Measurements from ENCODE around the gene SPEM2.

SPEM2 gene

DNA sequence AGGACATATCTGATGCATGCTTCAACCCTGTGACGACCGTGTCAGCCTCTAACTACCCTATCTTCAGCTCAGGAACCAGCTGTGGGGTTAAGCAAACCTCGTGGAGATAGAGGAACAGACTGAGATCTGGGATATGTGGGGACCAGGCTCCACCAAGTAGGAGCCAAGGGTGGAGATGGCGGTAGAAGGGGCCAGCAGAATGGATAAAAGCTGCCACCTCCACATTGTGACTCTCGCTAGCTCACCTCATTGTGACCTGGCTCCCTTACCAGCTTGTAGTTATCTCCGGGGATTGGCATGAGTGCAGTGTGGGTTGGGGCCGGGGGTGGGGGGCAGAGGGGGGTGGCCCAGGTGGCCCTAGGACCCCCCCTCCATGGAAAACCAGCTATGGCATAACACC is at the start of gene SPEM2:
Gene SPEM2, plus strand, starts transcription at position 301 of the 400 bp plus-strand sequence. Its CDS starts 73 bp downstream, at position 374.
- DNase-seq = peak; percentile 23

DNA sequence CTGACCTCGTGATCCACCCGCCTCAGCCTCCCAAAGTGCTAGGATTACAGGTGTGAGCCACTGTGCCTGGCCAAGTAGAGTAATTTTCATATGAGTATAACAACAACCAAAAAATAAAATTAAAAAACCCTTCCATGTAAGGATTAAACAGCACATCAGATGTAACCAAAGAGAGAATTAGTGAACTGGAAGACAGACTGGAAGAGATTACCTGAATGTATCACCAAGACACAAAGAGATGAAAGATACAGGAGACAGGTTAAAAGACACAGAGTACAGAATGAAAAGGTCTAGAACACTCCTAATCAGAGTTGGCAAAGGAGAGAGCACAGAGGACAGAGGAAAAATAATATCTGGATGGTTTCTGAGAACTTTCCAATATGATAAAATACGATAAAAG is 46.3 kb upstream of the SPEM2 start:
- no peak for DNase-seq

DNA sequence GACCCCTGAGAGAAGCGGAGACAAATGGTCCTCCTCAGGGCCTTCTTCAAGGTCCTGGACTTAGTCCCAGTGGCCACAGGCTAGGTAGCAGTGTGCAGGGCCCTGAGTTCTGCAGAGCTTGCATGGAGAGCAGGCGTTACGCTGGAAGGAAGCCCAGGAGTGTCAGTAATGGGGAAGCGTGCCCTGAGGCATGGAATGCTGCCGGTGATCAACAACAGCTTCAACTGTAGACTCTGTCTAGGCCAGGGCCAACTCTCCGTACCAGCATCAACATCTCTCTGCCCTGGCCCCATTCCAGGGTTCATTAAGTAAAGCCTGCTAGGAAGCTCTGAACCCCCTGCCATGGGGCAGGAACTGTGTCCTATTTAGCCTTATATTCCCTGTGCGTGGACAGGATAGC is 45.1 kb upstream of the SPEM2 start:
- DNase-seq = no peak

DNA sequence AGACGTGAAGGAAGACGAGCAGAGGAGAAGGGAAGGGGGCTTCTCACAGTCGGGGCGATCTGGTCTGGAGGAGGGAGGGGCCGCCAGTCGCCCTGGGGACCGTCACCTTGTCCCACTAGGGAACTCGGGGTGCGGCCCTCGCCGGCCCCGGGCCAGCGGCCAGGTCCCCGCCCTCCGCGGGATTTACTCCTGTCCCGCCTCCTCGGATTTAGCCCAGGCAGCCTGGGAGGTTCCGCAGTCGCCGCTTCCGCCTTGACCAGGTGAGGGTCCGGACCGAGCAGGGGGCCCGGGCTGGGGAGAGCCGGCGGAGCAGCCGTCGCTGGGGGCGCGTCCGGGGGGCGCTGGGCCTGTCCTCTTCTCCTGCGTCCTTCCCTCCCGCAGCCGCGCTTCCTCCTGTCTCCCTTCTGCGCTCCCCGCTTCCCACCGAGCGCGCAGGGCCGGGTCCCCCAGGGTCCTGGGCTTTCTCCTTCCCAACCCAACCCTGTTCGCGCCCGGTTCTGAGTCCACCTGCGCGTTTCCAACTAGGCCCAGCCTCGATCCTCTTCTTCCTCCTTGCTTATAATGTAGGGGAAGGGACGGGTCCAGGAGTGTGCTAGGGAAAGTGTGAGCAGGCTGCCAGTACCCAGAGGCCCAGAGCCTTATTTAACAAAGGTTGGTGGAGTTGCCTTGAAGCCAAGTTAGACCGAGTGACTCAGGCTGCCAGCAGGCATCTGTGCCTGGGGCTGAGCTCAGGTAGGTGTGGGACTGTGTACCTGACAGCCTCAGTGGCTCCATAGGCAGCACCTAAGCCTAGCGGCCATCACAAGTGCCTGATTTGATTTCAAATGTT is 44.3 kb upstream of the SPEM2 start, which contains the start of gene TNK1:
Gene TNK1, plus strand, starts transcription at position 235 of the 829 bp plus-strand sequence. CDS start 1,838 bp downstream, outside the sequence.
- DNase-seq = no peak

DNA sequence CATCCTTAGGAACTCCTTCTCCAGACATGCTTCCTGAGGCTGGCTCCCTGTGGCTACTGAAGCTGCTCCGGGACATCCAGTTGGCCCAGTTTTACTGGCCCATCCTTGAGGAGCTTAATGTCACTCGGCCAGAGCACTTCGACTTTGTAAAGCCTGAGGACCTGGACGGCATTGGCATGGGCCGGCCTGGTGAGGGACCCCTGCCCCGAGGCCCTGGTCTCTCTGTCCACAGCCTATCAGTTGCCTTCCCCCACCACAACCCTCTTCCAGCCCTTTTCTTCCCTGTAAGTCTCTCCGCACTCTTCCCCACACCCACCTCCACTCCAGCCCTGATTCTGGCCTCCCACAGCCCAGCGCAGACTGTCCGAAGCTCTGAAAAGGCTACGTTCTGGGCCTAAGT is 42.5 kb upstream of the SPEM2 start:
- DNase-seq = no peak

DNA sequence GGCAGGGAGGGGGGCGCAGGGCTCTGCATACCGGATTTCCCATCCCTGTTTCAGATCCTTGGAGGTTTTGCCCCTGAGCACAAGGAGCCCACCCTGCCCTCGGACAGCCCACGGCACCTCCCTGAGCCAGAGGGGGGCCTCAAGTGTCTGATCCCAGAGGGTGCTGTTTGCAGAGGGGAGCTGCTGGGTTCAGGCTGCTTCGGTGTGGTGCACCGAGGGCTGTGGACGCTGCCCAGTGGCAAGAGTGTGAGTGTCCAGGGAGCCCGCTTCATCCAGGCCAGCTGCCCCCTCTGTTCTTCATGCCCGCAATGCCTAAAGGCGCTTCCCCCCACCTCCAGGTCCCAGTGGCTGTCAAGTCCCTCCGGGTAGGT is 42.1 kb upstream of the SPEM2 start:
- DNase-seq = no peak

DNA sequence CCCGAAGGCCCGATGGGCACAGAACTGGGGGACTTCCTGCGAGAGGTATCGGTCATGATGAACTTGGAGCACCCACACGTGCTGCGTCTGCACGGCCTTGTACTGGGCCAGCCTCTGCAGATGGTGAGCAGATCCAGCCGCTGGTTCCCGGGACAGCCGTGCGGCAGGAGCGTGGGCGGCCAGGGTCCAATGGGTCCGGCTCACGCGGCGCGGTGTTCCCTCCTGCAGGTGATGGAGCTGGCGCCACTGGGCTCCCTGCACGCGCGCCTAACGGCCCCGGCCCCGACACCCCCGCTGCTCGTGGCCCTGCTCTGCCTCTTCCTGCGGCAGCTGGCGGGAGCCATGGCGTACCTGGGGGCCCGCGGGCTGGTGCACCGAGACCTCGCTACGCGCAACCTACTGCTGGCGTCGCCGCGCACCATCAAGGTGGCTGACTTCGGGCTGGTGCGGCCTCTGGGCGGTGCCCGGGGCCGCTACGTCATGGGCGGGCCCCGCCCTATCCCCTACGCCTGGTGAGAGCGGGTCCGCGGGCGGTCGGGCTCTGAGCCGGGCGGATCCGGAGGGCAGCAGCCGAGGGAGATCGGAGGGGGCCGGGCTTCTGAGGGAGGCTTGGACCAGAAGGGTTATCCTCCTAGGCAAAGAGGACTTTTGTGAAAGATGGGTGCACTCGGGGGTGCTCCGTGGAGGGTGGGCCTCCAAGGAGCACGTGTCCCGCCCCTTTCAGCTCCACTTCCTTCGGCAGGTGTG is 41.5 kb upstream of the SPEM2 start:
- DNase-seq = peak; percentile 70

DNA sequence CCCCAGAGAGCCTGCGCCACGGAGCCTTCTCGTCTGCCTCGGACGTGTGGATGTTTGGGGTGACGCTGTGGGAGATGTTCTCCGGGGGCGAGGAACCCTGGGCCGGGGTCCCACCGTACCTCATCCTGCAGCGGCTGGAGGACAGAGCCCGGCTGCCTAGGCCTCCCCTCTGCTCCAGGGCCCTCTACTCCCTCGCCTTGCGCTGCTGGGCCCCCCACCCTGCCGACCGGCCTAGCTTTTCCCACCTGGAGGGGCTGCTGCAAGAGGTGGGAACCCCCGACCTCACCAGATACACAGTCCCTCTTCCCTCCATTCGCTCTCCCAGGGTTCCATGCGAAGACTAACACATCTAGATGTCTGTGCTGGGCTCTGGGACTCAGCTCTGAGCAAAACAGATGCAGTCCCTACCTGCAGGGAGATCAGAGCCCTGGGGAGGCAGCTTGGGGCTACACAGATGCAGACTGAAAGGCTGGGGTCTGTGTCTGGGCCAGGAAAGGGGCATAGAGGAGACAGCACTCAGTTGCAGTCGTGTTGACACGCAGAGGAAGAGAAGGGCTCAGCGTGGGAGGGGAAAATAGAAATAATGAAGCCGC is 40.8 kb upstream of the SPEM2 start:
- no peak for DNase-seq

DNA sequence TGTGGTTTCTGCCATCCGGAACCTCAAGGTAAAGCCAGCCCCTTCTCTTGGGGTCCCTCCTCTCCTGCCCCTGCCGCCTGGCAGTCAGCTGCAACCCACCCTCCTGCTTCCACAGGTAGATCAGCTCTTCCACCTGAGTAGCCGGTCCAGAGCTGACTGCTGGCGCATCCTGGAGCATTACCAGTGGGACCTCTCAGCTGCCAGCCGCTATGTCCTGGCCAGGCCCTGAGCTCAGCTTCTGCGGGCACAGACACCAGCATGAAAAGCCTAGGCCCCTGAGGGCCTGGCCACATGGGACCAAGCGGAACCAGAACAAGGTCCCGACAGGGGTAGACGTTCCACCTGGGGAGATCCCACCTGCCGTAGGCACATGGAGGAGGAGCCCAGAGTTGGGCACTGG is 36.6 kb upstream of the SPEM2 start:
- DNase-seq = no peak

DNA sequence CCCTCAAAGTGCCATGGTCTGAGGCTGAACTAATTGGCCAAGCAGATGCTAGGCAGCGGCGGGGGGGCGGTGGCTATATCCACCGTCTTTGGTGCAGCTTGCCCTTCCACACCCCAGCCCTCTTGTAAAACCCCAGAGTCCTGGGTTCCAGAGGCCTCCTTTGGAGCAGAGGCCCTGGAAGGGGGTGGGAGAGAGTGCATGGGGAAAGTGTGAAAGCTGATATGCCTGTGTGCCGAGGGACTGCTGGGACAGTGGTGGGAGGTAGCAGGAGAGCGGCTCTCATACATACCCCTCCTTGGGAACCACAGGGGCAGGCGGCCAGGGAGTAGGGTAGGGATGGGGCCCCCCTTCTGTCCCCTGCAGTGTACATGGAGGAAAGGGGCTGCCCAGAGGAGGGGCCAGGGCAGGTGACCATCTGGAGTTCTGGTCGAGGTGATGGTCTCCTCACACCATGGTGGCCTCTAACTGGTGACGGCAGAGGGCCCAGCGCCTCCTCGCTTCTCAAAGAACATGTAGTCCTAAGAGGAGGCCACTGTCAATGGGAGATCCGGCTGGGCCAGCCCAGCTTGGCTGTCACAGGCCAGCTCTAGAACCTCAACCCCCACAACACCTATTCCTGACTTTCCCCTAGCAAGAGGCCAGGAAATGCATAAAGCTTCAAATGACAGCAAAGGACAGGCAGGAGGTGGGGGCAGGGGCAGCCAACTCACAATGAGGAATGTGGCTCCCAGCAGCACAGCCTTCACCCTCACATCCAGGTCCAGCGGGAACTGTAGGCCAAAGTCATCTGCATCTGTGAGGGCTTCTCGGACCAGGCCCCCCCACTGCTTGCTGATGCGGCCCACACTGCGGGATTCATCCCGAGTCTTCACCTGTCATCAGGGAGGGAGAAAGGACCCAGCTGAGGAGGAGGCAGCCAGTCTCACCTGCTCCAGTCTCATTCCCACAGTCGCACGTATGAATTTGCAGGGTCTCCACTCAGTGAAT is 35.2 kb upstream of the SPEM2 start:
- no peak for DNase-seq

DNA sequence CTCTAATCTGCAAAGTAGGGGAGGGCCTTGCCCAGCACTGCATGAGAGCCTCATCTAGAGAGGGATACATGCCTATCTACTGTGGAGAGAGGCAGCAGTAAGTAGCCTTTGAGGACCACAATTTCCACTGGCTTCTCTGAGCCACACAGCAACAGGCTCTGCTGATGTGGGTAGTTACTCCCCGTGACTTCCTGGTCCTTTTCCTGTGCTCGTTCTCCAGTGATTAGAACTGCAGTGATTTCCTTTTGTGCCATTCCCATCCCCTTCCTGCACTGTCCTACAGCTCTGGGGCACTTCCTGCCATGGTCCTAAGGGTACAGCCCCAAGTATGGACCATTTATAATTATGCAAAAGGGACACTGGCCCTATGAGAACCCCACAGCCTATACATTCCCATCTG is 34.1 kb upstream of the SPEM2 start:
- no peak for DNase-seq

DNA sequence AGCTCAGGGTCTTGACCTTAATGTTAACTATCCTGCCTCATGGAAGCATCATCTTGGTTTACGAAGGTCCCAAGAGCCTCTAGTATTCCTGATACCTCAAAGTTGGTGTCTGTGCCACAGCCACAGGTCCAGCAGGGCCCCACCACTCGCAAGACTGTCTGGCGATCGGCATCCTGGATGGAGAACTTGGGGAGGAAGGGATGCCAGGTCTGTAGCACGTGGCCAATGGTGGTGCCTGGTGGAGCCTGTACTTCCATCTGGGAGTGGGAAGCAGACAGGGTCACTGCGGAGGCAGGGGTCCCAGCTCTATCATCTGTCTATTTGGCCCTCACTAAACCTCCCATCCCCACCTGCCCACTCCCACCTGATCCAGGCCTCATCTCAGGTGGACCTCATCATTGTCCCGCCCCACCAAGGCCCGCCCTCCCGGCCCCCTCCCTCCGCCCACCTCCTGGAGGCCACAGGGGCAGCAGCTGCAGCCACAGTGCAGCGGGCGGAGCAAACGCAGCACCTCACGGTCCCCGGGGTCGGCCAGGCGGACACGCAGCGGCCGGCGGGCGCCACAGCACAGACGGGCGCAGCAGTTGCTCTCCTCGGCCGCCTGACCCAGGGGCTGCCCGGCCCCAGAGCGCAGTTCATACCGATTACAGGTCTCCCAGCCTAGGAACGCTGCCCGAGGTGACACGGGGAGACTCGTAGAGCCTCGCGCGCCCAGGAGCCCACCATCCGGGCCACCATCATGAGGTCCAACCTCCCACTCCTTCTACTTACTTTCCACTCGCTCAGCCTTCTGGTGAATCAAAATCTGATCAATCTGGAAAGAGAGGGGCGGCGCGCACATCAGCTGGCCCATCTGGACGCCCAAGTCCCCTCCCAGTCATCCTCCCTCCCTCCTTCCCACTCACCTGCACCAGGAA is 32.5 kb upstream of the SPEM2 start:
- DNase-seq = no peak

DNA sequence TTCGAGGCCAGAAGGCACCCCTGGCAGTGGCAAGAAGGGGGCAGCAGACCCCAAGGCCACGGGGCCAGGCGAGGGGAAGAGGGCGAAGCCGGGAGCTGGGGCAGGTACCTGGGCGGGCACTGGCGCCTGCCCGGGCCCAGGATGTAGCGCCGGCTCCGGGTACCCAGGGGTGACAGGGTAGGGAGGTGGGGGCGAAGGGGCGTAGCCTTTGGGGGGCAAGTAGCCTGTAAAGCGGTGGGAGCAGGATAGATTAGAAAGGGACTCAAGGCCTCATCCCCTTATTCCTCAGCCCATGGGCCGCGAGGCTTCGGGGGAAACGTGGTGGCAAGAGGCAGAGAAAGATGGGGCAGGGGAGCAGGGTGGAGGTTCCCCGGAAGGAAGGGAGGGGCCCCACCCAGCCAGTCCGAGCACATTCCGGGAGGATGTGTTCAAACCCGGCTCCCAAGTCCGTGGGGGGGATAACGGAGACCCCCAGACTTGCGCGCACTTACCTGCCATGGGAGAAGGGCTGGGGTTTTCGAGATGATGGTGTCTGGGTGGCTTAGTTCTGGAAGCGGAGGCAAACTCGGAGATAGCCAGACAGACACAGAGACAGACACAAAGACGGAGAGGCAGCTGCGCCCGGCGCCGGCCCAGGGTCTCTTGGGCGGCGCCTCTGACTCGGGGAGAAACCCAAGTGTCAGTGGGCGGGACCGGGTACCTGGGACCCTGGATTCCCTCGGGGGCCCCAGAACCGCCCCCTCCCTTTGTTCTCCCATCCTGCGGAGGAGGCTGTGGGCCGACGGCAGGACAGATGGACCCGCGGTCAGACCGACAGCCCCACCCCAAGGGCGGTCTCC is 31.6 kb upstream of the SPEM2 start:
- DNase-seq = peak; percentile 42

DNA sequence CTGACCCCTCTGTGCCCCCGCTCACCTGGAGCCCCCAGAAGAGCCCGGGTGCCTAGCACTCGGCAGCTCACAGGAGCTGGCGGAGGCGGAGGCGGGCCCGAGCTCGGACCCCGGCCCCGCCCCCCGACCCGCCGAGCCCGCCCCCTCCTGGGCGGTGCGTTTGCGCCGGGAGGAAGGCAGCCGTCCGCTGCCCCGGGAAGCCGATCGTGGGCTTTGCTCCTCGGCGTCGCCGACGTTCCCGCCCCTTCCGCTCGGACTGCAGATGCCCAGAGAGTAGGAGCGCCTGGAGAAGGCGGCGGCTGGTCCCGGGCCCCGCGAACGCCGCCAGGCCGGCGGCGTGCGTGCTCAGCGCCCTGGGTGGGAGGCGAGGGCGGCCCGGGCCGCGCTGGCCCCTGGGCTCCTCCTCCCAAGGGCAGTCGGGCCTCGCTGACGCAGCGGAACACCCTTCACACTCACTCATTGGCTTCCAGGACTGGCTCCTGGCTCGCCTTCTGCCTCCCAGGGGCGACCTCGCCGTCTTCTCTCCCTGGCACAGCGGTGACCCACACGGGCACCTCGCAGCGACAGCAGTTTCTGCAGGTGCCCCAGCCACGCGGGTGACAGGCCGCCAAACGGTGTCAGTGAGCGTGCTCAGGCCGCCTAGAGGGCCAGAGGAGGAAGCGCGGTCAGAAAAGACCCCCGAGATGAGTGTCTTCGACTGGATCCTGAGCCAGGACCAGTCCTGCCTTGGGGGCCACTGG is 30.8 kb upstream of the SPEM2 start, which contains the start of gene PLSCR3:
Gene PLSCR3, minus strand, starts transcription at position 74 of the 740 bp plus-strand sequence. CDS start 415 bp downstream, outside the sequence.
- peak; percentile 84 for DNase-seq

DNA sequence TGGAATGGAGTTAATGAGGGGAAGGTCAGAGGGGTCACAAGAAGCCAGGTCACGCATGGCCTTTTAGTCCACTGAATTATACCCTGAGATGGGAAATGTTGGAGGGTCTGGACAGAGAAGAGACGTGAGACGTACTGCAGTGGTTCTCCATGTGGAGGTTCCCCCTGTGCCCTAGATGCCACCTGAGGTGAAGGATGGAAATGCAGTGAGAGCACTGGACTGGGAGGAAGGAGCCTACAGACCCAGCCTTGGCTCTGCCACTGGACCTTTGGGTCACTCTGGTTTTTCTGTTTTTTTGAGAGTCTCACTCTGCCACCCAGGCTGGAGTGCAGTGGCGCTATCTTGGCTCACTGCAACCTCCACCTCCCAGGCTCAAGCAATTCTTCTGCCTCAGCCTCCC is 29.3 kb upstream of the SPEM2 start:
- peak; percentile 22 for DNase-seq

DNA sequence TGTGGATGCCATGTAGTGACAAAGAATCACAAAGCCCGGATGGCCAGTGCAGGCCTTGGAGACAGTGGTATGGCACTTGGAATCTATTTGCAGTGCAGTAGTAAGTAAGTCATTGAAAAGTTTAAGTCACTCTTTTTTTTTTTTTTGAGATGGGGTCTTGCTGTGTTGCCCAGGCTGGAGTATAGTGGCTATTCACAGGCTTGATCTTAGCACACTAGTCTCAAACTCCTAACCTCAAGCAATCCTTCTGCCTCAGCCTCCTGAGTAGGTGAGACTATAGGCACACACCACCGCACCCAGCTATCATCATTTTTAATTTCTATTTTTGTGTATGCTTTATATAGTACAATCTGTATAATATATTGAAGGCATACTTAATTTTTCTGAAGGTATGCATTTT is 26.8 kb upstream of the SPEM2 start:
- DNase-seq = no peak

DNA sequence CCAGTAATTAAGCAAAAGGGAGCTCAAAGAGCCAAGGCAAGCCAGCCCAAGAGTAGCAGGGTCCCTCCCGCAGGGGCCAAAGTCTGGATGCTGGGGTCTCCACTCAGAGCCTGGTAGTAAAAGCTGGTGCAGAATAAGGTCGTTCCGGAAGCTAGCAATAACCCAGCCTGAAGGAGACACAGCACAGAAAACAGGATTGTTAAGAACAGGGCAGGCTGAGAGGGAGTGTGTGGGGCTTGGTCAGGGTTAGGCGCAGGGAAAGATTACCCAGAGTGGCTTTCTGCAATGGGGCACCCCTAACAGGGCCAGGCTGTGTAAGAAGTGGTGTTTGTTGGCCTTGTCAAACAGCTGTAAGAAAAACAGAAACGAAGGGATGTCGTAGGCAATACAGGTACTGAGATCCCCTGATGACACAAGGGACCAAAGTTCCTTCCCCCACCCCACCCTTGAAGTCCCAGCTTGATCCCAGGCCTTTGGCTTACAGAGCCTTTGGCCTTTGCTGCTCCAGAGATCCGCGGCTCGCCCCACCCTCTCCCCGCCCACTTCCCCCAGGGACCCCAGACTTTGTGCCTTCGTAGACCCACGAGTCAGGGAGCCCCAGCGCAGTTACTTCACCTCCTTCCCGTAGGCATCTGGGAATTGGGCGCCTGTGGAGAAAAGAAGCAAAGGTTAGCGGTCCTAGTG is 22.2 kb upstream of the SPEM2 start:
- DNase-seq = peak; percentile 53

DNA sequence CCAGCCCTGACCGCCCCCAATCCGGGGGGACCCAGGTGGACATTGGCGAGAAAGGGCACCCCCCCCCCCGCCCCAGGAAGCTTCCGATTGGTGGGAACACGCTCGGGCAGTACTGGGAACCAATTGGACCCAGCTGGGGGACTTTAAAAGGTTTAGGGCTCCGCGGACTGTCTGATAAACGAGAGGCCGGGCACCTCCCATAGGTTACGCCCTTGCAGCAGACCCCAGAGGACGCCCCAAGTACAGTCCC is 21.8 kb upstream of the SPEM2 start:
- peak; percentile 89 for DNase-seq
